H1 (cell line): ENCODE data around the gene PPP1R1B. TPM values are rescaled to one million over a fixed set of nuclear protein-coding genes. Genes with fewer than 3 reads are reported as not detected.

Source experiments
- CTCF ChIA-PET: fragments of 300-600 bp; sonication (Branson Sonifier 250); formaldehyde crosslinking; loops from one replicate; lab custom pipeline; 2021; ENCODE audit not compliant: partially characterized antibody; lab: Charles Lee
- POLR2A ChIA-PET: fragments of 300-600 bp; sonication (Branson Sonifier 250); formaldehyde crosslinking; loops from one replicate; lab custom pipeline; 2021; ENCODE audit warnings: inconsistent platforms; ENCODE audit not compliant: partially characterized antibody; lab: Charles Lee
- DNase-seq, 2 experiments: peaks; one replicate each; pipeline versions ENCODE4 v3.0.0 to v3.0.0-alpha.2; 2010 to 2022; ENCODE audit warnings: low spot score in 2 of 2, low read depth in 1 of 2, mixed read lengths in 1 of 2
- FAIRE-seq: peaks from 2 replicates; lab custom pipeline; 2011; peaks lifted over from hg19 to GRCh38; lab: Jason Lieb, UNC
- H2AFZ ChIP-seq: 2 replicates; pipeline ENCODE4 v1.8.1; 2012; ENCODE audit warnings: low read length, inconsistent platforms
- H2AK5ac ChIP-seq: 2 replicates; pipeline ENCODE4 v1.6.1; 2013; ENCODE audit warnings: low read depth, low read length
- H2BK120ac ChIP-seq: replicated peaks from 2 replicates; pipeline ENCODE3; 2013; ENCODE audit warnings: low read depth, low read length, inconsistent platforms
- H2BK12ac ChIP-seq: 2 replicates; pipeline ENCODE4 v1.6.1; 2013; ENCODE audit warnings: low read depth, low read length
- H2BK15ac ChIP-seq: 2 replicates; pipeline ENCODE4 v1.6.1; 2013; ENCODE audit warnings: low read length
- H2BK20ac ChIP-seq: 2 replicates; pipeline ENCODE4 v1.6.1; 2013; ENCODE audit warnings: low read length
- H2BK5ac ChIP-seq: 2 replicates; pipeline ENCODE4 v1.6.1; 2013; ENCODE audit warnings: low read depth, low read length
- H3K14ac ChIP-seq: 2 replicates; pipeline ENCODE4 v1.6.1; 2013; ENCODE audit warnings: inconsistent platforms; ENCODE audit not compliant: insufficient read length
- H3K18ac ChIP-seq: 2 replicates; pipeline ENCODE4 v1.6.1; 2013; ENCODE audit warnings: low read length; ENCODE audit errors: extremely low read depth
- H3K23ac ChIP-seq: 2 replicates; pipeline ENCODE4 v1.6.1; 2013; ENCODE audit warnings: inconsistent platforms; ENCODE audit not compliant: insufficient read length
- H3K23me2 ChIP-seq: 2 replicates; pipeline ENCODE4 v1.6.1; 2013; ENCODE audit warnings: low read depth, low read length
- H3K27ac ChIP-seq: 2 replicates; pipeline ENCODE4 v1.6.1; 2011; ENCODE audit warnings: low read depth, low read length, inconsistent platforms
- H3K27me3 ChIP-seq, 4 experiments: replicated peaks in 1 of 4; 1 replicate in 1 of 4; 2 replicates in 3 of 4; pipeline versions ENCODE4 v1.6.1 to v1.8.1; 2011 to 2013; ENCODE audit warnings: low read length in 3 of 4, mild to moderate bottlenecking in 3 of 4, inconsistent platforms in 2 of 4, mixed read lengths in 2 of 4, moderate library complexity in 1 of 4; ENCODE audit not compliant: control insufficient read depth in 3 of 4, insufficient read depth in 3 of 4; ENCODE audit errors: extremely low read depth in 1 of 4
- H3K36me3 ChIP-seq, 4 experiments: 2 replicates each; pipeline versions ENCODE4 v1.6.1 to v1.8.1; 2011 to 2013; ENCODE audit warnings: mild to moderate bottlenecking in 4 of 4, low read length in 3 of 4, moderate library complexity in 2 of 4, control low read depth in 1 of 4, inconsistent platforms in 1 of 4; ENCODE audit not compliant: insufficient read depth in 4 of 4, control insufficient read depth in 2 of 4
- H3K4ac ChIP-seq: replicated peaks from 2 replicates; pipeline ENCODE3; 2013; ENCODE audit warnings: low read length, low read depth, mixed read lengths, inconsistent platforms; ENCODE audit not compliant: insufficient read length
- H3K4me1 ChIP-seq, 4 experiments: replicated peaks in 1 of 4; 1 replicate in 1 of 4; 2 replicates in 3 of 4; pipeline versions ENCODE4 v1.6.1 to v1.8.1; 2011 to 2013; ENCODE audit warnings: low read length in 3 of 4, inconsistent platforms in 2 of 4, mixed read lengths in 1 of 4; ENCODE audit not compliant: insufficient read depth in 4 of 4, control insufficient read depth in 3 of 4
- H3K4me2 ChIP-seq, 2 experiments: 2 replicates each; pipeline versions ENCODE4 v1.6.1 to v1.8.1; 2011 to 2013; ENCODE audit warnings: low read depth in 2 of 2, low read length in 2 of 2, control low read depth in 1 of 2, inconsistent platforms in 1 of 2, mild to moderate bottlenecking in 1 of 2; ENCODE audit not compliant: insufficient read depth in 1 of 2
- H3K4me3 ChIP-seq, 4 experiments: fragments of 200-600, 300-600 bp in 1 of 4; sonication (generic), shearing (Covaris generic), sonication (Bioruptor Twin) in 1 of 4; 2 replicates each; pipeline versions ENCODE4 v1.5.1 to v1.8.1; 2011 to 2016; ENCODE audit warnings: low read length in 4 of 4, low read depth in 3 of 4, control low read depth in 2 of 4, inconsistent platforms in 2 of 4, mild to moderate bottlenecking in 2 of 4, mixed read lengths in 1 of 4, moderate library complexity in 1 of 4; ENCODE audit not compliant: insufficient read depth in 2 of 4; ENCODE audit errors: extremely low read depth in 1 of 4
- H3K56ac ChIP-seq: replicated peaks from 2 replicates; pipeline ENCODE3; 2013; ENCODE audit warnings: low read depth, mild to moderate bottlenecking, mixed read lengths, low read length, inconsistent platforms; ENCODE audit not compliant: insufficient read length
- H3K79me1 ChIP-seq: 2 replicates; pipeline ENCODE4 v1.6.1; 2013; ENCODE audit warnings: low read depth, low read length, control low read depth
- H3K79me2 ChIP-seq, 2 experiments: 2 replicates each; pipeline versions ENCODE4 v1.6.1 to v1.8.1; 2012 to 2013; ENCODE audit warnings: low read length in 2 of 2, mild to moderate bottlenecking in 2 of 2, inconsistent platforms in 1 of 2; ENCODE audit not compliant: insufficient read depth in 2 of 2, control insufficient read depth in 1 of 2
- H3K9ac ChIP-seq, 4 experiments: replicated peaks in 1 of 4; 1 replicate in 1 of 4; 2 replicates in 3 of 4; pipeline versions ENCODE4 v1.6.1 to v1.8.1; 2011 to 2013; ENCODE audit warnings: low read depth in 3 of 4, low read length in 3 of 4, control low read depth in 2 of 4, mild to moderate bottlenecking in 2 of 4, moderate library complexity in 2 of 4, inconsistent platforms in 1 of 4; ENCODE audit errors: extremely low read depth in 1 of 4
- H3K9me3 ChIP-seq, 2 experiments: 2 replicates each; pipeline versions ENCODE4 v1.6.1 to v1.8.1; 2012 to 2013; ENCODE audit warnings: mild to moderate bottlenecking in 2 of 2, moderate library complexity in 2 of 2, control low read depth in 1 of 2, inconsistent platforms in 1 of 2, low read depth in 1 of 2, low read length in 1 of 2, mixed read lengths in 1 of 2; ENCODE audit not compliant: insufficient read depth in 2 of 2
- H4K20me1 ChIP-seq, 2 experiments: replicated peaks in 1 of 2; 2 replicates each; pipeline versions ENCODE3 to v1.8.1; 2011 to 2013; ENCODE audit warnings: inconsistent platforms in 2 of 2, low read length in 2 of 2, mild to moderate bottlenecking in 1 of 2; ENCODE audit not compliant: insufficient read depth in 2 of 2, control insufficient read depth in 1 of 2
- H4K5ac ChIP-seq: 2 replicates; pipeline ENCODE4 v1.6.1; 2013; ENCODE audit warnings: low read length, low read depth, mixed read lengths, inconsistent platforms; ENCODE audit not compliant: insufficient read length
- H4K8ac ChIP-seq: 2 replicates; pipeline ENCODE4 v1.8.0; 2013; ENCODE audit warnings: mild to moderate bottlenecking, moderate library complexity, low read length, inconsistent platforms; ENCODE audit not compliant: insufficient read depth; ENCODE audit errors: extremely low read depth
- H4K91ac ChIP-seq: replicated peaks from 2 replicates; pipeline ENCODE3; 2013; ENCODE audit warnings: low read length, mixed read lengths, inconsistent platforms; ENCODE audit not compliant: insufficient read length
- ATF3 ChIP-seq: IDR thresholded peaks from 2 replicates; pipeline ENCODE4 v1.6.1; 2011; ENCODE audit warnings: low read depth, mild to moderate bottlenecking, low read length; ENCODE audit not compliant: insufficient read depth
- BACH1 ChIP-seq: IDR thresholded peaks from 2 replicates; pipeline ENCODE4 v1.6.1; 2012; ENCODE audit warnings: low read length, improper control_type of control experiment
- HDAC6 ChIP-seq: IDR thresholded peaks from one replicate; pipeline ENCODE4 v1.7.1; 2012; ENCODE audit warnings: low read depth, mild to moderate bottlenecking, inconsistent platforms, low read length, moderate library complexity
- KDM1A ChIP-seq: fragments of 200-600, 300-600 bp; sonication (generic); IDR thresholded peaks from 2 replicates; pipeline ENCODE4 v1.7.1; 2016; ENCODE audit warnings: mild to moderate bottlenecking, low read length, borderline replicate concordance
- KDM5A ChIP-seq: fragments of 200-600 bp; IDR thresholded peaks from 2 replicates; pipeline ENCODE4 v1.7.1; 2012; ENCODE audit warnings: mild to moderate bottlenecking, low read length, inconsistent platforms, mixed read lengths
- NANOG ChIP-seq: IDR thresholded peaks from 2 replicates; pipeline ENCODE4 v1.6.1; 2011; ENCODE audit warnings: low read length, low read depth, mild to moderate bottlenecking, inconsistent platforms; ENCODE audit not compliant: insufficient read depth, poor library complexity, severe bottlenecking
- PHF8 ChIP-seq: fragments of 200-600 bp; sonication (generic); conservative IDR thresholded peaks from 2 replicates; pipeline ENCODE4 v1.7.1; 2012; ENCODE audit warnings: low read depth, mild to moderate bottlenecking, inconsistent platforms, low read length, moderate library complexity
- SAP30 ChIP-seq: fragments of 300-600 bp; sonication (generic); IDR thresholded peaks from 2 replicates; pipeline ENCODE4 v1.7.1; 2012; ENCODE audit warnings: low read length, moderate library complexity, mild to moderate bottlenecking, inconsistent platforms; ENCODE audit not compliant: insufficient read depth, insufficient replicate concordance
- SUZ12 ChIP-seq: fragments of 200-600 bp; sonication (generic); IDR thresholded peaks from 2 replicates; pipeline ENCODE4 v1.6.1; 2012; ENCODE audit warnings: mild to moderate bottlenecking, inconsistent platforms, low read length, moderate library complexity, mixed read lengths
- TAF1 ChIP-seq: IDR thresholded peaks from 2 replicates; pipeline ENCODE4 v1.6.1; 2011; ENCODE audit warnings: mild to moderate bottlenecking, low read depth, low read length
- TEAD4 ChIP-seq: IDR thresholded peaks from 2 replicates; pipeline ENCODE4 v1.6.1; 2012; ENCODE audit warnings: low read depth, low read length, inconsistent platforms, mixed read lengths
- WGBS, 2 experiments: shearing (Covaris generic) in 1 of 2; methylation state at CpG; one replicate each; pipeline versions ENCODE4 v1.1.6 to v1.1.7; 2013 to 2015; ENCODE audit warnings: low lambda C conversion rate in 2 of 2, mixed read lengths in 2 of 2, inconsistent platforms in 1 of 2, low coverage in 1 of 2, missing lambda C conversion rate in 1 of 2; ENCODE audit not compliant: insufficient replicate concordance in 2 of 2, insufficient coverage in 1 of 2, insufficient read length in 1 of 2; ENCODE audit errors: extremely low coverage in 1 of 2, missing lambda C conversion rate in 1 of 2; 5-methylcytosine and 5-hydroxymethylcytosine counted together
- polyA plus RNA-seq, 7 experiments: library from polyadenylated mRNA; depleted of rRNA in 3 of 7; stranded (reverse) in 5 of 7; unstranded in 2 of 7; fragments of >200 nt in 5 of 7; fragments of 200-250 nt in 2 of 7; gene quantifications; 1 replicate in 5 of 7; 2 replicates in 1 of 7; 4 replicates in 1 of 7; pipeline versions ENCODE4 v1.2.1 to v1.2.3, GENCODE V29; 2011 to 2013; ENCODE audit warnings: missing spikeins in 2 of 7, mixed read lengths in 2 of 7
- total RNA-seq: library from RNA; stranded (reverse); fragmentation: NEBNext Ultra II Directional; extraction: Animal tissue kit (Norgen Biotek cat#: 25700); gene quantifications from 2 replicates; pipeline ENCODE4 v1.2.1, GENCODE V29; 2021

Gene PPP1R1B
- total and polyA plus RNA-seq, 2 of the 8 experiments (the other 6 are each of a cell fraction or from before 2014, with no cell fraction given), result 10.7 to 22.3 TPM

GRCh38 chr17:39666601-39667261 is 40.0 kb downstream of the PPP1R1B start:
- Histone ChIP-seq H3K14ac (no peak overlapping the region), H3K4me3 (peak overlapping the region in 1 of 4 experiments; percentile 67; a peak in 2 of 8 replicates), H2AK5ac (no peak overlapping the region), H4K20me1 (peaks cover 0 to 2% of the 10 kb centered on the region in 2 experiments), H3K27me3 (peaks cover 0 to 25% (median 6%) of the 10 kb centered on the region in 4 experiments; a peak in 4 of 7 replicates), H3K79me2 (no peaks in the 10 kb centered on the region), H3K18ac (peak overlapping the region; percentile 60), H3K9me3 (no peaks in the 10 kb centered on the region), H4K91ac (peak overlapping the region; percentile 86), H3K4me2 (peak overlapping the region; percentile 70 to 79; a peak in 2 of 4 replicates), H3K4ac (peak overlapping the region; percentile 32), H2AFZ (no peak overlapping the region), H3K4me1 (peaks cover 0 to 50% (median 43%) of the 10 kb centered on the region in 4 experiments; a peak in 6 of 7 replicates), H3K36me3 (no peaks in the 10 kb centered on the region; a peak in 1 of 8 replicates), H3K23me2 (peaks cover 11% of the 10 kb centered on the region; the same call in 1 of the 2 replicates), H2BK120ac (no peak overlapping the region), H3K56ac (no peak overlapping the region), H3K9ac (no peak overlapping the region; a peak in 1 of 7 replicates), H4K5ac (peak overlapping the region; percentile 10), H3K23ac (no peak overlapping the region), H3K27ac (no peak overlapping the region), H3K79me1 (no peaks in the 10 kb centered on the region), H2BK15ac (peak overlapping the region; percentile 95; the same call in 1 of the 2 replicates), H2BK5ac (peak overlapping the region; percentile 39; the same call in 1 of the 2 replicates), H4K8ac (no peak overlapping the region; the same call in 1 of the 2 replicates), H2BK12ac (peak overlapping the region; percentile 84; the same call in 1 of the 2 replicates), H2BK20ac (no peak overlapping the region)
- 89% methylated on average over 11 of the region's 11 CpGs; no CpG with 5 or more reads in 1 of the 2 experiments for WGBS, 2 experiments
- FAIRE-seq (no peak), DNase-seq (no peak)
- POLR2A ChIA-PET, result interaction anchor here (0.5 to 32.5 kb wide), 13 partner anchors 13 to 191 kb away, joined by 3 to 708 read pairs (median 3); partner anchors contain the start of genes ERBB2, PGAP3 and STARD3
- CTCF ChIA-PET, result interaction anchor here (1.0 to 52.4 kb wide), 8 partner anchors 16 to 140 kb away, joined by 3 to 1885 read pairs (median 4); partner anchors contain the start of genes ERBB2, MIEN1, PGAP3 and PPP1R1B
- TF ChIP-seq SAP30, result no peak
- TF ChIP-seq KDM1A, result no peak
- no peak for TF ChIP-seq NANOG
- TF ChIP-seq HDAC6, result no peak
- no peak for TF ChIP-seq TEAD4
- TF ChIP-seq BACH1, result no peak
- TF ChIP-seq TAF1, result no peak
- no peak for TF ChIP-seq ATF3
- TF ChIP-seq PHF8, result no peak
- TF ChIP-seq KDM5A, result no peak
- TF ChIP-seq SUZ12, result no peak
